Lower leg skin (tissue), 4 donors: ENCODE measurements around the gene YY1. TPM values are rescaled to one million over a fixed set of nuclear protein-coding genes. Genes with fewer than 3 reads are reported as not detected.

Experiments
- DNase-seq, 2 donors: peaks; one replicate each; pipeline ENCODE4 v3.0.0-alpha.2; 2019; ENCODE audit warnings: low spot score in 2 of 2
- H3K4me3 ChIP-seq: fragments of 200-600 bp; sonication (generic); 2 replicates; pipeline ENCODE4 v1.5.1; 2017; ENCODE audit warnings: mild to moderate bottlenecking, low read depth; ENCODE audit not compliant: poor library complexity, severe bottlenecking
- POLR2A ChIP-seq, 2 donors: fragments of 450-650 bp; IDR thresholded peaks; one replicate each; pipeline ENCODE4 v1.6.1; 2016 to 2017; ENCODE audit warnings: antibody characterized with exemption in 2 of 2, mild to moderate bottlenecking in 1 of 2, moderate library complexity in 1 of 2
- WGBS, 2 donors: methylation state at CpG; one replicate each; pipeline ENCODE4 v1.1.5; 2018; 5-methylcytosine and 5-hydroxymethylcytosine counted together
- intact Hi-C: fragments of 100-400 bp; cut with DNase I; formaldehyde crosslinking; loops from one replicate; pipeline ENCODE4 v1.15.0; 2023; ENCODE audit warnings: low total_unique reads
- total RNA-seq, 4 donors: library from RNA; depleted of rRNA; stranded (reverse); fragments of >200 nt; gene quantifications; one replicate each; pipeline ENCODE4 v1.1.0, GENCODE V29; 2016
- TF ChIP-seq, protein P1 (sequence below), 3 donors: fragments of 450-650 bp; IDR thresholded peaks; one replicate each; pipeline ENCODE4 v1.5.1; 2016; ENCODE audit warnings: antibody characterized with exemption in 3 of 3, mild to moderate bottlenecking in 3 of 3, moderate library complexity in 2 of 3

YY1 gene
- total RNA-seq, 4 donors from 2014 or later = 46.7 to 61.5 (median 52.4) TPM

DNA sequence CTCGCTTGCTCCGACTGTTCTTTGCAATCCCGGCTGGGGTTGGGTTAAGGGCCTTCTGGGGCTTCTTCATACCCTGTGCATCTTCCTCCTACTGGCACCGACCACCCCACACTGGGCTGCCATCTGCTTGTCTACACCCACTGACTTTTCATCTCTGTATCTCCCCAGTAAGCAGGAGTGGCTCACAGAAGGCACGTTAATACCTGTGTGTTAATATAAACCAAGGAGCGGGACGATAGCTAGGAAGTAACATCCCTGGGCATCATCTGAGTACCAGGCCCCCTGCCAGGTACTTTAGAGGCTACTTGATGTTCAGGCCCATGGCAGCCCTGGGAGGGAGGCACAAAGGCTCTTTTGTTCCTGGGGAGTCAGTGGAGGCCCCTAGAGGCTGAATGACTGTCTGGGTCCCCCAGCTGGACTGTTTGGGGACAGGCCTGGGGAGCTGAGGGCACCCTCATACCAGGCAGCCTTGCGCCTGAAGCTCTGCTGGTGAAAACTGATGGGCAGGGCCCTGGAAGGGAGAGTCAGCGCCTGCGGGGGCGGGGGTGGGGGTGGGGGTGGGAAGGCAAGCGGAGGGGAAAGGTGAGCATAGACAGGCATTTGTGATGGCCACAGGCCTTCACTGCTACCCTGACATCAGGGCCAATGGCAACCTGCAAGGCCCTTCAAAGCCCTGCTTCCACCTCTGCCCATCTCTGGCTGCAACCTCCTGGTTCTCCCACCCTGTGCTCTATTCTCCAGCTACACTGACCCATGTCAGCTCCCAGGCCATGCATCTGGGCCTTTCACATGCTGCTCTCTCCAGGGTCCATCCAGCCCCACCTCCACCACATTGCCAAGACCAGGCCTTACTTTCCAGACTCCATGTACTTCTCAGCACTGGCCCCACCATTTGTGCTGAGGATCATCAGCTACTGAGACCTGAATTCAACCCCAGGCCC, 45.3 kb upstream of the YY1 start:
- WGBS, 2 donors = 50% methylated on average over 12 of the region's 12 CpGs
- no peak for DNase-seq
- TF ChIP-seq, protein P1, sequence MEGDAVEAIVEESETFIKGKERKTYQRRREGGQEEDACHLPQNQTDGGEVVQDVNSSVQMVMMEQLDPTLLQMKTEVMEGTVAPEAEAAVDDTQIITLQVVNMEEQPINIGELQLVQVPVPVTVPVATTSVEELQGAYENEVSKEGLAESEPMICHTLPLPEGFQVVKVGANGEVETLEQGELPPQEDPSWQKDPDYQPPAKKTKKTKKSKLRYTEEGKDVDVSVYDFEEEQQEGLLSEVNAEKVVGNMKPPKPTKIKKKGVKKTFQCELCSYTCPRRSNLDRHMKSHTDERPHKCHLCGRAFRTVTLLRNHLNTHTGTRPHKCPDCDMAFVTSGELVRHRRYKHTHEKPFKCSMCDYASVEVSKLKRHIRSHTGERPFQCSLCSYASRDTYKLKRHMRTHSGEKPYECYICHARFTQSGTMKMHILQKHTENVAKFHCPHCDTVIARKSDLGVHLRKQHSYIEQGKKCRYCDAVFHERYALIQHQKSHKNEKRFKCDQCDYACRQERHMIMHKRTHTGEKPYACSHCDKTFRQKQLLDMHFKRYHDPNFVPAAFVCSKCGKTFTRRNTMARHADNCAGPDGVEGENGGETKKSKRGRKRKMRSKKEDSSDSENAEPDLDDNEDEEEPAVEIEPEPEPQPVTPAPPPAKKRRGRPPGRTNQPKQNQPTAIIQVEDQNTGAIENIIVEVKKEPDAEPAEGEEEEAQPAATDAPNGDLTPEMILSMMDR (IDR thresholded peaks at IDR 0.05) = no peak
- TF ChIP-seq POLR2A (IDR thresholded peaks at IDR 0.05) = no peak
- intact Hi-C loops = loop anchor here (10.0 kb wide), 1 partner anchor 209 kb away; no protein-coding TSS in a partner anchor
- H3K4me3 ChIP-seq = no peak overlapping the region

DNA sequence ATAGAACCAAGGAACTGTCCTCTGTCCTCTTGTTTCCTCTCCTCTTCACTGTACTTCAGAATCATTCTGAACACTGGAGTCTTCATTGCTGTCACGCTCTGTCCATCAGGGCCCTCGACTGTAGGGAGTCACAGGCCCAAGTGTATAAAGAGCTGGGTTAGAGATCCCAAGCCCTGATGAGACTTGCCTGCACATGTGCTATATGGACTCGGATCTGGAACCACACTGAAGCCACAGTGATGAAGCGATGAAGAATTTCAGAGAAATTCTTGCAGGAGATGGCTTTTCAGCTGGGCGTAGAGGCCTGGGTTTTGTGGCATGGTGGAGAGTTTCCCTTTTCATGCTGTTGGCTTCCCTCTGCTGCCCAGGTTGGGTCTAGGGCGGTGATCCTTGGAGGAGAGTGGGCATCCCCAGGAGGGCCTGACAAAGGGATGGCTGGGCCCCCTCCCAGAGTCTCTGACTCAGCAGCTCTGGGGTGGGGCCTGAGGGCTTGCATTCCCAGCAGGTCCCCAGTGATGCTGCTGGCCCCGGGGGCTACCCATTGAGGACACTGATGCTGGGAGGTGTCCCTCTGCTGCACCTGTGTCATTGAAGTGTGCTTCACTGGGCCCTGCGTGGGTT, 39.6 kb upstream of the YY1 start:
- no peak for TF ChIP-seq POLR2A (IDR thresholded peaks at IDR 0.05)
- TF ChIP-seq, protein P1 (IDR thresholded peaks at IDR 0.05) = no peak
- 89 to 96% methylated on average over 8 of the region's 8 CpGs for WGBS, 2 donors
- no peak for DNase-seq
- H3K4me3 ChIP-seq = no peak overlapping the region
- intact Hi-C loops = loop anchor here (10.0 kb wide), 1 partner anchor 215 kb away; no protein-coding TSS in a partner anchor

DNA sequence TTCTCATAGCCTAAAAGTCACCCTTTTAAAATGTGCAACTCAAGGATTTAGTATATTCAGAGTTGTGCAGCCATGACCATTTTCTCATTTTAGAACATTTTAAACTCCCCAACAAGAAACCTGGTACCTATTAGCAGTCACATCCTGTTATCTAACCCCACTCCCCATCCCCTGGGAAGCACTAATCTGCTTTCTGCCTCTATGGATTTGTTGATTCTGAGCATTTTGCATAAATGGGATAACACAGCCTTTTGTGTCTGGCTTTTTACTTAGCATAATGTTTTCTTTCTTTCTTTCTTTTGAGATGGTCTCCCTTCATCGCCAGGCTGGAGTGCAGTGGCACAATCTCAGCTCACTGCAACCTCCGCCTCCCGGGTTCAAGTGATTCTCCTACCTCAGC, 38.6 kb upstream of the YY1 start:
- no peak for DNase-seq
- intact Hi-C loops = no loop called here
- WGBS, 2 donors = 90 to 93% methylated on average over 3 of the region's 3 CpGs
- TF ChIP-seq POLR2A (IDR thresholded peaks at IDR 0.05) = no peak
- TF ChIP-seq, protein P1 (IDR thresholded peaks at IDR 0.05) = no peak
- no peak overlapping the region for H3K4me3 ChIP-seq

DNA sequence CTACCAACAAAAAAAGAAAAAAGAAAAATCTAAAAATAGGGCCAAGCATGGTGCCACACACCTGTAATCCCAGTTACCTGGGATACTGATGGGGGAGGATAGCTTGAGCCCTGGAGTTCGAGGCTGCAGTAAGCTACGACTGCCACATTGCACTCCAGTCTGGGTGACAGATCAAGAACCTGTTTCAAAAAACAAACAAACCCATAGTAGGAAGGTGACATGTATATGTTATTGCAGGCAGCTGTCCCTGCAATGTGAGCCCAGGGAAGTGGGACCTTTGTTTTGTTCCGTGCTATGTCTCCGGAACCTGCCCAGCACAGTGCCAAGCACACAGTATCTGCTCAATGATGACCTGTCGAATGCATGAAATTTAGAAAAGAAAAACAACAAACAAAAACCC, 37.2 kb upstream of the YY1 start:
- no peak for TF ChIP-seq POLR2A (IDR thresholded peaks at IDR 0.05)
- TF ChIP-seq, protein P1 (IDR thresholded peaks at IDR 0.05) = no peak
- no peak overlapping the region for H3K4me3 ChIP-seq
- 86 to 89% methylated on average over 5 of the region's 5 CpGs for WGBS, 2 donors
- no peak for DNase-seq
- intact Hi-C loops = no loop called here

DNA sequence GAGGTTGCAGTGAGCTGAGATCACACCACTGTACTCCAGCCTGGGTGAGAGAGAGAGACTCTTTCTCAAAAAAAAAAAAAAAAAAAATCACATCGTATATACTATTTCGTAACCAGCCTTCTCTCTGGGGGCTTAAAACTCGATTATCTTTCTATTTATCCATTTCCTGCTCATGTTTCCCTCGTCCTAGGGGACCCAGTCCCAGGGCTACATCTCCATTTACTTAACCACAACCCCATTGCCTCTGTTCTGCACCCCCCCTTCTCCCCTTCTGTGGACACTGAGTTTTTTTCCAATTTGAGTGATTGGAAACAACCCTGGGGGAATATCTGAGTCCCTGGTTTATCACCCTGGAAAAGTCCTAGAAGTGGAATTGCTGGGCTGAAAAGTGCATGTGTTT, 36.2 kb upstream of the YY1 start:
- intact Hi-C loops = no loop called here
- DNase-seq = no peak
- 55 to 59% methylated on average over 4 of the region's 4 CpGs for WGBS, 2 donors
- TF ChIP-seq, protein P1 (IDR thresholded peaks at IDR 0.05) = no peak
- TF ChIP-seq POLR2A (IDR thresholded peaks at IDR 0.05) = no peak
- no peak overlapping the region for H3K4me3 ChIP-seq
